Neural cell (in vitro differentiated cells): ENCODE data around the gene ACTN2. TPM values are rescaled to one million over a fixed set of nuclear protein-coding genes. Genes with fewer than 3 reads are reported as not detected.

Experiments used
- H2AFZ ChIP-seq: fragments of 200-600, 300-800 bp; sonication (generic), shearing (Covaris generic); 2 replicates; pipeline ENCODE4 v1.6.0; 2014; ENCODE audit warnings: low read depth, mild to moderate bottlenecking, antibody characterized with exemption, low read length, moderate library complexity
- H3F3A ChIP-seq: fragments of 200-600 bp; shearing (Covaris generic); 2 replicates; pipeline ENCODE4 v1.6.1; 2016; ENCODE audit warnings: mild to moderate bottlenecking, moderate library complexity, mixed read lengths, antibody characterized with exemption, low read length; ENCODE audit not compliant: insufficient read depth, poor library complexity, severe bottlenecking
- H3K27ac ChIP-seq: fragments of 200-600, 300-800 bp; sonication (generic), shearing (Covaris generic); 2 replicates; pipeline ENCODE4 v1.5.1; 2014; ENCODE audit warnings: mild to moderate bottlenecking, low read length, moderate library complexity
- H3K27me3 ChIP-seq: fragments of 300-800, 200-600 bp; sonication (generic), shearing (Covaris generic); 2 replicates; pipeline ENCODE4 v1.6.0; 2014; ENCODE audit warnings: mild to moderate bottlenecking, low read depth, low read length, moderate library complexity; ENCODE audit not compliant: insufficient read depth
- H3K36me3 ChIP-seq: fragments of 300-800, 200-600 bp; sonication (generic), shearing (Covaris generic); 2 replicates; pipeline ENCODE4 v1.5.1; 2014; ENCODE audit warnings: mild to moderate bottlenecking, antibody characterized with exemption, low read length, moderate library complexity; ENCODE audit not compliant: insufficient read depth
- H3K4me2 ChIP-seq: fragments of 300-800, 200-600 bp; sonication (generic), shearing (Covaris generic); 2 replicates; pipeline ENCODE4 v1.6.0; 2014; ENCODE audit warnings: mild to moderate bottlenecking, low read length
- H3K4me3 ChIP-seq: fragments of 300-800, 200-600 bp; sonication (generic), shearing (Covaris generic); 2 replicates; pipeline ENCODE4 v1.5.1; 2014; ENCODE audit warnings: mild to moderate bottlenecking, low read length, moderate library complexity
- H3K79me2 ChIP-seq: fragments of 200-600 bp; shearing (Covaris generic); replicated peaks from 2 replicates; pipeline ENCODE4 v1.6.0; 2014; ENCODE audit warnings: mild to moderate bottlenecking, low read length, moderate library complexity; ENCODE audit not compliant: insufficient read depth
- H3K9ac ChIP-seq: fragments of 300-800, 200-600 bp; sonication (generic), shearing (Covaris generic); 2 replicates; pipeline ENCODE4 v1.6.1; 2016; ENCODE audit warnings: mild to moderate bottlenecking, low read length, mixed read lengths
- H3K9me2 ChIP-seq: fragments of 200-600 bp; shearing (Covaris generic); 2 replicates; pipeline ENCODE4 v1.6.1; 2016; ENCODE audit warnings: mild to moderate bottlenecking, low read length, mixed read lengths; ENCODE audit not compliant: insufficient read depth
- H3K9me3 ChIP-seq: fragments of 200-600, 300-800 bp; sonication (generic), shearing (Covaris generic); 2 replicates; pipeline ENCODE4 v1.6.1; 2016; ENCODE audit warnings: mild to moderate bottlenecking, mixed run types, low read length, moderate library complexity, mixed read lengths
- H4K20me1 ChIP-seq: fragments of 200-600 bp; shearing (Covaris generic); 2 replicates; pipeline ENCODE4 v1.6.1; 2016; ENCODE audit warnings: mild to moderate bottlenecking, mixed run types; ENCODE audit not compliant: insufficient read depth
- EP300 ChIP-seq: fragments of 450-650 bp; conservative IDR thresholded peaks from 2 replicates; pipeline ENCODE4 v1.6.1; 2014; ENCODE audit warnings: antibody characterized with exemption, mild to moderate bottlenecking, moderate library complexity; ENCODE audit not compliant: poor library complexity, severe bottlenecking
- EZH2 ChIP-seq: fragments of 200-600, 300-800 bp; shearing (Covaris generic), sonication (generic); IDR thresholded peaks from 2 replicates; pipeline ENCODE4 v1.6.1; 2014; ENCODE audit warnings: antibody characterized with exemption, low read length, borderline replicate concordance, mild to moderate bottlenecking; ENCODE audit not compliant: insufficient read depth, poor library complexity, severe bottlenecking
- MXI1 ChIP-seq: fragments of 450-650 bp; conservative IDR thresholded peaks from 2 replicates; pipeline ENCODE4 v1.6.1; 2014; ENCODE audit warnings: antibody characterized with exemption, mild to moderate bottlenecking; ENCODE audit not compliant: poor library complexity, severe bottlenecking
- POLR2AphosphoS5 ChIP-seq: IDR thresholded peaks from 2 replicates; pipeline ENCODE4 v1.6.1; 2012
- RAD21 ChIP-seq: fragments of 450-650 bp; conservative IDR thresholded peaks from 2 replicates; pipeline ENCODE4 v1.6.1; 2014; ENCODE audit warnings: antibody characterized with exemption, mild to moderate bottlenecking, moderate library complexity
- SMC3 ChIP-seq: fragments of 450-650 bp; conservative IDR thresholded peaks from 2 replicates; pipeline ENCODE4 v1.6.1; 2014; ENCODE audit warnings: antibody characterized with exemption, mild to moderate bottlenecking, moderate library complexity; ENCODE audit not compliant: poor library complexity
- TAF1 ChIP-seq: IDR thresholded peaks from 2 replicates; pipeline ENCODE4 v1.6.1; 2012; ENCODE audit warnings: low read depth
- polyA plus RNA-seq: library from polyadenylated mRNA; depleted of rRNA; stranded (reverse); fragments of >200 nt; gene quantifications from 2 replicates; pipeline ENCODE4 v1.2.3, GENCODE V29; 2014
- TF ChIP-seq, protein P1 (sequence below): fragments of 450-650 bp; IDR thresholded peaks from 2 replicates; pipeline ENCODE4 v1.5.1; 2014; ENCODE audit warnings: antibody characterized with exemption, mild to moderate bottlenecking, moderate library complexity; ENCODE audit not compliant: poor library complexity, severe bottlenecking
- TF ChIP-seq, protein P2 (sequence below): IDR thresholded peaks from 2 replicates; pipeline ENCODE4 v1.6.1; 2012; ENCODE audit warnings: borderline replicate concordance

The ACTN2 gene
- polyA plus RNA-seq, 1 donor from 2014 or later = 6.1 TPM

DNA sequence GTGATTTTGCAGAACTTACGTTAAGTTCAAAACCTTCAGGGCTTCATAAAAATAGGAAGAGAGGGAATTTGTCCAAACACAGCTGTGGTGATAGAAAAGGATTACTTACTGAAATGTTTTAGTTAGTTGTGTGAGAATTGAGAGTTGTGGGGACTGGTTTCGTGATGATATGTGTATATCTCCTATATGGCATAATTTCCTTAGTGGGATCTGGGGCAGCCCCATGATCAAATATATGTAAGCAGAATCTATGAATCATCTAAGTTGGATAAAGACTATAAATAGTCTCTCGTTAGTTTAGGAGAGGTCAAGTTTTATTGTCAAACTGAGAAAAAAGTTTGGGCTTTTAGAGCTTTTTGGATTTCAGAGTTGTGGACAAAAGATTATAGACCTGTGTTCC is 123.7 kb downstream of the ACTN2 start:
- H3K27ac ChIP-seq = no peak overlapping the region
- TF ChIP-seq POLR2AphosphoS5 = no peak
- TF ChIP-seq EZH2 = no peak
- no peak for TF ChIP-seq TAF1
- TF ChIP-seq MXI1 = no peak
- TF ChIP-seq RAD21 = no peak
- TF ChIP-seq, protein P1, sequence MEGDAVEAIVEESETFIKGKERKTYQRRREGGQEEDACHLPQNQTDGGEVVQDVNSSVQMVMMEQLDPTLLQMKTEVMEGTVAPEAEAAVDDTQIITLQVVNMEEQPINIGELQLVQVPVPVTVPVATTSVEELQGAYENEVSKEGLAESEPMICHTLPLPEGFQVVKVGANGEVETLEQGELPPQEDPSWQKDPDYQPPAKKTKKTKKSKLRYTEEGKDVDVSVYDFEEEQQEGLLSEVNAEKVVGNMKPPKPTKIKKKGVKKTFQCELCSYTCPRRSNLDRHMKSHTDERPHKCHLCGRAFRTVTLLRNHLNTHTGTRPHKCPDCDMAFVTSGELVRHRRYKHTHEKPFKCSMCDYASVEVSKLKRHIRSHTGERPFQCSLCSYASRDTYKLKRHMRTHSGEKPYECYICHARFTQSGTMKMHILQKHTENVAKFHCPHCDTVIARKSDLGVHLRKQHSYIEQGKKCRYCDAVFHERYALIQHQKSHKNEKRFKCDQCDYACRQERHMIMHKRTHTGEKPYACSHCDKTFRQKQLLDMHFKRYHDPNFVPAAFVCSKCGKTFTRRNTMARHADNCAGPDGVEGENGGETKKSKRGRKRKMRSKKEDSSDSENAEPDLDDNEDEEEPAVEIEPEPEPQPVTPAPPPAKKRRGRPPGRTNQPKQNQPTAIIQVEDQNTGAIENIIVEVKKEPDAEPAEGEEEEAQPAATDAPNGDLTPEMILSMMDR = no peak
- TF ChIP-seq SMC3 = no peak
- no peak for TF ChIP-seq EP300
- TF ChIP-seq, protein P2, sequence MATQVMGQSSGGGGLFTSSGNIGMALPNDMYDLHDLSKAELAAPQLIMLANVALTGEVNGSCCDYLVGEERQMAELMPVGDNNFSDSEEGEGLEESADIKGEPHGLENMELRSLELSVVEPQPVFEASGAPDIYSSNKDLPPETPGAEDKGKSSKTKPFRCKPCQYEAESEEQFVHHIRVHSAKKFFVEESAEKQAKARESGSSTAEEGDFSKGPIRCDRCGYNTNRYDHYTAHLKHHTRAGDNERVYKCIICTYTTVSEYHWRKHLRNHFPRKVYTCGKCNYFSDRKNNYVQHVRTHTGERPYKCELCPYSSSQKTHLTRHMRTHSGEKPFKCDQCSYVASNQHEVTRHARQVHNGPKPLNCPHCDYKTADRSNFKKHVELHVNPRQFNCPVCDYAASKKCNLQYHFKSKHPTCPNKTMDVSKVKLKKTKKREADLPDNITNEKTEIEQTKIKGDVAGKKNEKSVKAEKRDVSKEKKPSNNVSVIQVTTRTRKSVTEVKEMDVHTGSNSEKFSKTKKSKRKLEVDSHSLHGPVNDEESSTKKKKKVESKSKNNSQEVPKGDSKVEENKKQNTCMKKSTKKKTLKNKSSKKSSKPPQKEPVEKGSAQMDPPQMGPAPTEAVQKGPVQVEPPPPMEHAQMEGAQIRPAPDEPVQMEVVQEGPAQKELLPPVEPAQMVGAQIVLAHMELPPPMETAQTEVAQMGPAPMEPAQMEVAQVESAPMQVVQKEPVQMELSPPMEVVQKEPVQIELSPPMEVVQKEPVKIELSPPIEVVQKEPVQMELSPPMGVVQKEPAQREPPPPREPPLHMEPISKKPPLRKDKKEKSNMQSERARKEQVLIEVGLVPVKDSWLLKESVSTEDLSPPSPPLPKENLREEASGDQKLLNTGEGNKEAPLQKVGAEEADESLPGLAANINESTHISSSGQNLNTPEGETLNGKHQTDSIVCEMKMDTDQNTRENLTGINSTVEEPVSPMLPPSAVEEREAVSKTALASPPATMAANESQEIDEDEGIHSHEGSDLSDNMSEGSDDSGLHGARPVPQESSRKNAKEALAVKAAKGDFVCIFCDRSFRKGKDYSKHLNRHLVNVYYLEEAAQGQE = no peak
- H3K36me3 ChIP-seq = peaks cover 10% of the 10 kb centered on the region
- no peak overlapping the region for H2AFZ ChIP-seq
- no peaks in the 10 kb centered on the region for H4K20me1 ChIP-seq
- no peak overlapping the region for H3K9ac ChIP-seq
- H3K4me2 ChIP-seq = no peak overlapping the region
- H3K4me3 ChIP-seq = no peak overlapping the region
- H3K9me2 ChIP-seq = no peaks in the 10 kb centered on the region
- H3K79me2 ChIP-seq = no peaks in the 10 kb centered on the region
- no peaks in the 10 kb centered on the region for H3K27me3 ChIP-seq
- H3F3A ChIP-seq = no peaks in the 10 kb centered on the region
- H3K9me3 ChIP-seq = no peaks in the 10 kb centered on the region

DNA sequence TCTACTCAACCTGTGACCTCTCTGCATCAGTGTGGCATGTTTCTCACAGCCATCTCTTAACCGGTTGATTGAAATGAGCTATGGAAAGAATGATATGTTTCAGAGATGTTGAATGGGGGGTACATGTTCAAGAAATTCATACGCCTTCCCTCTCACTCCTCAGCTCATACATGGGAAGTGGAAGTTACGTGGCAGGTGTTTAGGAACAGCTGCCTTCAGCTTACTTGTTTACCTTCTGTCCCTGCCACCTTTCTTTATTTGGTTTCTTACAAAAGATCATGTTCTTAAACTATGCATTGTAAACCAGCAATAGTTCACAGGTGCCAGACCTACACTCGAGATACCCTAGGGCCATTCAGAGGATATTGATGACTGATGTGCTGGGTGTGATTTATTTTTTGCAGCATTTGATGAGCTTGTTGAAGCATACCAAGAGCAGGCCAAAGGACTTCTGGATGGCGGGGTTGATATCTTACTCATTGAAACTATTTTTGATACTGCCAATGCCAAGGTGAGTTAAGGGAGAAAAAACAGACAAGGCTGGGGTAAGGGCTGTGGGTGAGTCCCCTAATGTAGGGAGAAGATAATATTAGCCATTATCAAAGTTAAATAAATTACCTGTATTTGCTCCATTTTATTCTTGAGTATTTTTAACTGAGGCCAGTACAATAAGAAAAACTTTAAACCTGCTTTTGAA is 126.2 kb downstream of the ACTN2 start:
- no peak overlapping the region for H3K27ac ChIP-seq
- TF ChIP-seq, protein P1 = no peak
- TF ChIP-seq, protein P2 = no peak
- no peak for TF ChIP-seq EP300
- no peak for TF ChIP-seq TAF1
- no peak for TF ChIP-seq EZH2
- TF ChIP-seq POLR2AphosphoS5 = no peak
- no peak for TF ChIP-seq MXI1
- no peak for TF ChIP-seq SMC3
- no peak for TF ChIP-seq RAD21
- no peaks in the 10 kb centered on the region for H3F3A ChIP-seq
- peaks cover 14% of the 10 kb centered on the region for H3K36me3 ChIP-seq
- no peaks in the 10 kb centered on the region for H3K9me3 ChIP-seq
- no peak overlapping the region for H2AFZ ChIP-seq
- no peak overlapping the region for H3K9ac ChIP-seq
- H3K9me2 ChIP-seq = no peaks in the 10 kb centered on the region
- no peaks in the 10 kb centered on the region for H3K79me2 ChIP-seq
- no peak overlapping the region for H3K4me2 ChIP-seq
- no peaks in the 10 kb centered on the region for H3K27me3 ChIP-seq
- no peaks in the 10 kb centered on the region for H4K20me1 ChIP-seq
- H3K4me3 ChIP-seq = no peak overlapping the region
